ENCODE results near the gene WNT7B. TPM values are rescaled to one million over a fixed set of nuclear protein-coding genes. Genes with fewer than 3 reads are reported as not detected.

Gene WNT7B
- polyA plus RNA-seq, 1 donor, result 7.5 TPM

GRCh38 chr22:45907378-45907777, 69.6 kb downstream of the WNT7B start:
- no peak for DNase-seq

GRCh38 chr22:45906946-45907345, 70.0 kb downstream of the WNT7B start:
- no peak for DNase-seq

GRCh38 chr22:45905924-45906865, 70.8 kb downstream of the WNT7B start:
- DNase-seq, result no peak

- DNase-seq, result no peak
These were observed 71.5 kb downstream of the WNT7B start for GRCh38 chr22:45905326-45905923.

GRCh38 chr22:45904236-45904635, 72.7 kb downstream of the WNT7B start:
- no peak for DNase-seq

GRCh38 chr22:45903355-45904135, 73.4 kb downstream of the WNT7B start:
- no peak for DNase-seq

GRCh38 chr22:45897736-45898135, 79.2 kb downstream of the WNT7B start:
- no peak for DNase-seq

- no peak for DNase-seq
These were observed 79.9 kb downstream of the WNT7B start for GRCh38 chr22:45896964-45897538.

- no peak for DNase-seq
These were observed 80.6 kb downstream of the WNT7B start for GRCh38 chr22:45896153-45896951.

- no peak for DNase-seq
These were observed 81.4 kb downstream of the WNT7B start for GRCh38 chr22:45895436-45896152.

GRCh38 chr22:45893516-45893915, 83.4 kb downstream of the WNT7B start:
- DNase-seq, result no peak

- DNase-seq, result no peak
These were observed 84.1 kb downstream of the WNT7B start for GRCh38 chr22:45892681-45893461.

- DNase-seq, result no peak
These were observed 84.9 kb downstream of the WNT7B start for GRCh38 chr22:45891996-45892621.

GRCh38 chr22:45891471-45891995, 85.4 kb downstream of the WNT7B start:
- DNase-seq, result no peak

- DNase-seq, result no peak
These were observed 85.9 kb downstream of the WNT7B start for GRCh38 chr22:45891021-45891421.

GRCh38 chr22:45890351-45890635, 86.7 kb downstream of the WNT7B start:
- no peak for DNase-seq

- no peak for DNase-seq
These were observed 87.2 kb downstream of the WNT7B start for GRCh38 chr22:45889539-45890350.

- no peak for DNase-seq
These were observed 87.8 kb downstream of the WNT7B start for GRCh38 chr22:45889093-45889538.
